Prostate gland (tissue), 2 donors: Measurements from ENCODE around the gene PLCG2. TPM values are rescaled to one million over a fixed set of nuclear protein-coding genes. Genes with fewer than 3 reads are reported as not detected.

Experiments
- DNase-seq: peaks from one replicate; pipeline ENCODE4 v3.0.0-alpha.2; 2019; ENCODE audit warnings: low spot score
- H3K27ac ChIP-seq, 2 donors: fragments of 200-600 bp; sonication (generic); 2 replicates each; pipeline ENCODE4 v1.5.1; 2017 to 2019
- H3K27me3 ChIP-seq: fragments of 200-600 bp; sonication (generic); replicated peaks from 2 replicates; pipeline ENCODE4 v1.5.1; 2019; ENCODE audit not compliant: insufficient read depth
- H3K36me3 ChIP-seq, 2 donors: fragments of 200-600 bp; sonication (generic); 1 replicate in 1 of 2; 2 replicates in 1 of 2; pipeline versions ENCODE4 v1.5.1 to v1.8.1; 2017 to 2019
- H3K4me1 ChIP-seq: fragments of 200-600 bp; sonication (generic); replicated peaks from 2 replicates; pipeline ENCODE4 v1.5.1; 2019
- H3K4me3 ChIP-seq, 2 donors: fragments of 200-600 bp; sonication (generic); 2 replicates each; pipeline ENCODE4 v1.5.1; 2017 to 2019
- H3K9me3 ChIP-seq: fragments of 200-600 bp; sonication (generic); 2 replicates; pipeline ENCODE4 v1.5.1; 2017
- POLR2A ChIP-seq: fragments of 450-650 bp; IDR thresholded peaks from one replicate; pipeline ENCODE4 v1.6.1; 2016; ENCODE audit warnings: antibody characterized with exemption, mild to moderate bottlenecking
- POLR2AphosphoS5 ChIP-seq: sonication (generic); formaldehyde crosslinking; IDR thresholded peaks from one replicate; pipeline ENCODE4 v1.6.1; 2017; ENCODE audit warnings: antibody characterized with exemption
- WGBS: methylation state at CpG from one replicate; pipeline ENCODE4 v1.1.5; 2018; 5-methylcytosine and 5-hydroxymethylcytosine counted together
- intact Hi-C: fragments of 100-400 bp; cut with DNase I; formaldehyde crosslinking; loops from one replicate; pipeline ENCODE4 v1.14.2; 2022
- total RNA-seq, 2 donors: library from RNA; depleted of rRNA; stranded (reverse); fragments of >200 nt; gene quantifications; one replicate each; pipeline ENCODE4 v1.1.0, GENCODE V29; 2016
- TF ChIP-seq, protein P1 (sequence below), 4 experiments: fragments of 200-600 bp in 2 of 4; fragments of 450-650 bp in 2 of 4; sonication (generic) in 2 of 4; IDR thresholded peaks; 1 replicate in 3 of 4; 2 replicates in 1 of 4; pipeline ENCODE4 v1.5.1; 2016 to 2019; ENCODE audit warnings: antibody characterized with exemption in 4 of 4, mild to moderate bottlenecking in 2 of 4, moderate library complexity in 2 of 4

PLCG2 gene
- total RNA-seq, 2 donors from 2014 or later: 10.3 to 12.8 TPM

DNA sequence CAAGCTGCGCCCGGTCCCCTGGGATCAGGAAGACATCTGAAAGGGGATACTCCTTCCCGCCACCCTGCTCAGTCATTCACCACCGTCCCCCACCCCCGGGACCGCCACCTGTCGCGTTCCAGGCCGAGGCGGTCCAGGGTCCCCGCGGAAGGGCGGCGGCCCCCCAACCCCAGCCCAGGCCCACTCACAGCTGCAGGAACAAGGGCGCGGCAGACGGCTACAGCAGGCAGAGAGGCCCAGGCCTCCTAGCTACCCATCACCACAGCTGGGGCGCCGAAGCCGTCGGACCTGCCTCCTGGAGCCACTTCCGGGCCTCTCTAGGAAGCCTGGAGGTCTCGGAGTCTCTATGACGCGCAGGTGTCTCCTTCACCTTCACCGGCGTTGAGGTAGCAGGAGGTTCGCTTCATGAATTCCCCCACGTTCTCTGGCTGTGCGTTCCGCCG is 232.1 kb downstream of the PLCG2 start, which contains the start of gene SDR42E1:
SDR42E1 (minus strand) TSS at position 272 of the 443 bp plus-strand sequence. CDS start 10,612 bp downstream, outside the sequence.
- 3% methylated on average over 30 of the region's 32 CpGs for WGBS
- Histone ChIP-seq H3K4me3 (peak within 1 kb of the TSS; percentile 62), H3K27me3 (no peaks in the 10 kb centered on the region), H3K27ac (peak within 1 kb of the TSS in 1 of 2 donors; percentile 46), H3K4me1 (no peaks in the 10 kb centered on the region), H3K9me3 (no peaks in the 10 kb centered on the region), H3K36me3 (no peaks in the 10 kb centered on the region)
- peak; percentile 50 for DNase-seq
- TF ChIP-seq, protein P1, sequence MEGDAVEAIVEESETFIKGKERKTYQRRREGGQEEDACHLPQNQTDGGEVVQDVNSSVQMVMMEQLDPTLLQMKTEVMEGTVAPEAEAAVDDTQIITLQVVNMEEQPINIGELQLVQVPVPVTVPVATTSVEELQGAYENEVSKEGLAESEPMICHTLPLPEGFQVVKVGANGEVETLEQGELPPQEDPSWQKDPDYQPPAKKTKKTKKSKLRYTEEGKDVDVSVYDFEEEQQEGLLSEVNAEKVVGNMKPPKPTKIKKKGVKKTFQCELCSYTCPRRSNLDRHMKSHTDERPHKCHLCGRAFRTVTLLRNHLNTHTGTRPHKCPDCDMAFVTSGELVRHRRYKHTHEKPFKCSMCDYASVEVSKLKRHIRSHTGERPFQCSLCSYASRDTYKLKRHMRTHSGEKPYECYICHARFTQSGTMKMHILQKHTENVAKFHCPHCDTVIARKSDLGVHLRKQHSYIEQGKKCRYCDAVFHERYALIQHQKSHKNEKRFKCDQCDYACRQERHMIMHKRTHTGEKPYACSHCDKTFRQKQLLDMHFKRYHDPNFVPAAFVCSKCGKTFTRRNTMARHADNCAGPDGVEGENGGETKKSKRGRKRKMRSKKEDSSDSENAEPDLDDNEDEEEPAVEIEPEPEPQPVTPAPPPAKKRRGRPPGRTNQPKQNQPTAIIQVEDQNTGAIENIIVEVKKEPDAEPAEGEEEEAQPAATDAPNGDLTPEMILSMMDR (IDR thresholded peaks at IDR 0.05): no peak
- peak; percentile 41 for TF ChIP-seq POLR2AphosphoS5
- TF ChIP-seq POLR2A: no peak
- intact Hi-C loops: no loop called here

Other genes with a start within 250 kb of the PLCG2 start
- gene SDR42E1, start 232.2 kb downstream of the PLCG2 start, total RNA-seq: 1 to 10 TPM; 5.5 to 7.2 TPM